ENCODE measurements around the gene NTM.

DNA sequence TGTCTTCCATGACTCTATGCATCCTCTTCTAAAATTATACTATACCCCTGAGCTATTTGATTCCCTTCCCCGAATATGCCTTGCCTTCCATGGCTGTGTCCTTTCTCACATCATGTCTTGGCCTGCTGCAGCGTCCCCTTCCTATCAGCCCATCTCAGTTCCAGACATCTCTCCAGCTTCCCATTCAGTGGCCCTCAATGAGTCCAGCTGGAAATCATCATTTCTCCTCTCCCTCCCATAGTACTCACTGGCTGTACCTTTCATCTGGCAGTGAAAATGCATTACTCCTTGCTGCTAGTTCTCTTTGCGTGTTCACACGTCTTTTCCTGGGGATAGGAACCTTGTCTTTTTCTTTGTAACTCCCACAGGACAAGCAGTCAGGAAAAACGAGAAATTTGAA, 486.8 kb downstream of the NTM start:
- TF ChIP-seq POLR2A (IDR thresholded peaks at IDR 0.05): no peak
- TF ChIP-seq CTCF (IDR thresholded peaks at IDR 0.05): no peak
- no peak for TF ChIP-seq EP300 (IDR thresholded peaks at IDR 0.05)
